ENCODE results near the gene DRAXIN.

Gene DRAXIN

DNA sequence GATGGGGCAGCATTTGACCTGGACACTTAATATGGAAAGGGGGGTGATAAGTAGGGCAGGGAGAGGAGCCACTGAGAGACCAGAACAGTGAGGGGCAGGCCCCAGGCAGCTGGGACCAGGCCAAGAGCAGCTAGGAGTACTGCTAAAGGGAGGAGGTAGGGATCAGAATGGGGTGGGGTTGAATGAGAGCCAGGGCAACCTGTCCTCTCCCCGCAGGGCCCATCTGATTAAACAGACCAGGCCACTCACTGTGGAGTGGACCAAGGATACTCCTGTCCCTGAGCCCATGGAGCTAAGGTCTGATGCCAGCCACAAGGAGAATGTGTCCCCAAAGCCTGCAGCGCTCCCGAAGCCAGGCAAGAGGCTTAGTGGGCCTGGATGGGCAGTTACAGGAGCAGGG, 72.6 kb downstream of the DRAXIN start:
- no peak for DNase-seq (ENCODE audit: low read depth in 2 of 2)

- DNase-seq (ENCODE audit: low read depth in 2 of 2): no peak
These were observed 73.0 kb downstream of the DRAXIN start for GRCh38 chr1:11764519-11764918.

GRCh38 chr1:11765661-11766428, 74.3 kb downstream of the DRAXIN start:
- DNase-seq (ENCODE audit: low read depth in 2 of 2): no peak

DNA sequence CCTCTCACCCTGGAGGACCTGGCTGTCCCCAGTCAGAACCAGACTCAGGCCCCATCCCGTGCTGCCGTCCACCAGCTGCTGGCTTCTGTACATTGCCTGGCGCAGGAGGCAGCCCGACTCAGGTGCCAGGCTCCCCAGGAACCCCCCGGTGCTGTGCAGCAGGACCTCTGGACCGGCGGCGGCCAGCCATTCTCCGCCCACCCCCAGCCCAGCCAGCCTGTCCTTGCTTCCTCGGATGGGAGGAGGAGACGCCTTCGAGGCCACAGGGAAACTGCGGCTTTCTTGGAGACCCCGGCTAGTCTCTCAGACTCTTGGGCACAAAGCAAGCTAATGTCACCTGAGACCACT, 74.9 kb downstream of the DRAXIN start:
- no peak for DNase-seq (ENCODE audit: low read depth in 2 of 2)

- no peak for DNase-seq (ENCODE audit: low read depth in 2 of 2)
These were observed 76.6 kb downstream of the DRAXIN start for GRCh38 chr1:11767922-11768704.

DNA sequence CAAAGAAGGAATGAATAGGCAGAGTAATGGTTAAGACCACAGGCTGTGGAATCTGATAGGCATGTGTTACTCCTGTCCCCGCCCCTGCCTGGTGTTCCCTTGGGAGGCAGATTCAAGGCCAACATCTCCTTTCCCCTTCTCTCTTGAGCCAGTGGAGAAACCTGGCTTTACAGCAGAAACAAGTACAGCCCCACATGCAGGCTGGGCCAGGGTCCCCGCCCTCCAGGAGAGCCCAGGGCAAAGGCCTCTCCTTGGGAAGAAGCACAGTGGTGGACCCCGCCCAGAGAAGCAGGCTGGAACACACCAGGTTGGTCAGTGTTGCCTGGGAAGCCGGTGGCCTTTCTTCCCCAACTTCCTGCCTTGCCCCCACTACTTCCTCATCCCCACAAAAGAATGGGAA, 77.3 kb downstream of the DRAXIN start:
- no peak for DNase-seq (ENCODE audit: low read depth in 2 of 2)

DNA sequence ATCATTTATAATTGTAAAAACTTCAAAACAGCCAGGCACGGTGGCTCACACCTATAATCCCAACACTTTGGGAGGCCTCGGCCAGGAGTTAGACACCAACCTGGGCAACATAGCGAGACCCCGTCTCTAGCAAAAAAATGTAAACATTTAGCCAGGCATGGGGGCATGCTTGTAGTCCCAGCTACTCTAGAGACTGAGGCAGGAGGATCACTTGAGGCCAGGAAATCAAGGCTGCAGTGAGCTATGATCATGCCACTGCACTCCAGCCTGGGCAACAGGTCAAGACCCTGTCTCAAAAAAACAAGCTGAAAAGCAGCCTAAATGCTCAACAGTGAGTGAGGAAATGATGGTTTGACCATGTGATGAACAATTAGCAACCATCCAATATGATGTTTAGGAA, 77.8 kb downstream of the DRAXIN start:
- no peak for DNase-seq (ENCODE audit: low read depth in 2 of 2)

DNA sequence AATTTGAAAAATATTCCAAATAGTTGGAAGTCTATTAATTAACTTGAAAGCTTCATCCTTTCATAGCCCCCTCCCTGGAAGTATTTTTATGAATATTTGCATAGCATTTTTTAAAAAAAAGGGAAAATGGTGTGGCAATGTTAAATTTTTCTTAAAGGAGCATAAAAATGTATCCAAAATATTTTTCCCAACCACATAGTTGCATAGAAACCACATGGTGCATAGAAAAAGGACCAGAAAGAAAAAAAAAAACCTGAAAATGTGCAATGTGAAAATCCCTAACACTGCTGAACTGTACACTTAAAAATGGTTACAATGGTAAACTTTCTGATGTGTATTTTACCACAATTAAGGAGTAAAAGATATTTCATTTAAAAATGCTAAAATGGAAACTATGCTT, 78.5 kb downstream of the DRAXIN start:
- no peak for DNase-seq (ENCODE audit: low read depth in 2 of 2)

DNA sequence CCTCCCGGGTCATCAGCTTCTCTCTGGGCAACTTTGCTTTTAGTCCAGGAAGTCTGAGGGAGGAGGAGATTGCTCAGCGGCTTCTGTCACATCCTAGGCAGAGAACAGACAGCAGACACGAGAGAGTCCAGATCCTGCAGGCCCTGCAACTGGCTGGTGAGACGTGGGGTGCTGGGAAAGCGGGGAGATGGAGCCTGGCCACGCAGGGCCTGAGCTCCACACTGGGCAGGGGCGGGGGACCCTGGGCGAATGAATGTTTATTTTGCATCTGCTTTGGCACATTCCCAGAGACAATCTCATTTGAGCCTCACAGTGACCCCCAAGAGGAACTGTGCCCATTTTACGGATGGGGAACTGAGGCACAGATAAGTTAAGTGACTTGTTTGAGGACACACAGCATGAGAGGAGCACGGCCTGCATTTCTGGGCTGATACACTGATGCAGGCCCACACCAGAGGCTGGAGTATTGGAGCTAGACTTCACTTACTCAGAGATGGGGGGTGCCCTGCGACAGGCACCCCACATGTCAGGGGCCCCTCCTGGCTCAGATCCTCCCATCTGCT, 80.1 kb downstream of the DRAXIN start:
- no peak for DNase-seq (ENCODE audit: low read depth in 2 of 2)

- no peak for DNase-seq (ENCODE audit: low read depth in 2 of 2)
These were observed 80.9 kb downstream of the DRAXIN start for GRCh38 chr1:11772458-11772857.

DNA sequence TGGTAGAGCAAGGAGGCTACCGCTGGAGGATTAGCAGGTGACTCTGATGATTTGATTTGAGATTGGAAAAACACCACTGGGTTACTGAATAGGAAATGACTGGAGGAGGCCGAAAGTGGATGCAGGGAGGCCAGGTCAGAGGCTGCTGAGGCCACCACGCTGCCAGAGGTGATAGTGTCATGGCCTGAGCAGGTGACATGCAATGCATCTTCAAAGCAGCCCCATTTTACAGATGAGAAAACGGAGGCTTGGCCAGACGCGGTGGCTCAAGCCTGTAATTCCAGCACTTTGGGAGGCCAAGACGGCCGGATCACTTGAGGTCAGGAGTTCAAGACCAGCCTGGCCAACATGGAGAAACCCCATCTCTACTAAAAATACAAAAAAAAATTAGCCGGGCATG, 83.2 kb downstream of the DRAXIN start:
- DNase-seq (ENCODE audit: low read depth in 2 of 2): no peak

All from stimulated activated CD4-positive, alpha-beta T cell treated with anti-CD3 and anti-CD28 coated beads, Interleukin-1b, Interleukin-23, amount 100 ng/mL, for 1 hour (primary cell).